H9 (cell line): ENCODE results near the gene HPCAL4. TPM values are rescaled to one million over a fixed set of nuclear protein-coding genes. Genes with fewer than 3 reads are reported as not detected.
A peak's percentile ranks its signal among the peaks of the same experiment; 100 is the strongest.

Experiments
- DNase-seq: peaks from one replicate; pipeline ENCODE4 v3.0.0-alpha.2; 2017
- H2AFZ ChIP-seq: one replicate; pipeline ENCODE4 v1.6.1; 2013; ENCODE audit warnings: mild to moderate bottlenecking, low read length, control low read depth, moderate library complexity
- H2AK5ac ChIP-seq: 2 replicates; pipeline ENCODE4 v1.6.1; 2013; ENCODE audit warnings: low read length, control low read depth, mixed read lengths; ENCODE audit not compliant: insufficient read length
- H2BK120ac ChIP-seq: one replicate; pipeline ENCODE4 v1.6.1; 2013; ENCODE audit warnings: low read depth, mild to moderate bottlenecking, low read length, control low read depth, inconsistent platforms; ENCODE audit not compliant: poor library complexity, severe bottlenecking
- H2BK12ac ChIP-seq: 2 replicates; pipeline ENCODE4 v1.6.1; 2013; ENCODE audit warnings: low read length, control low read depth, mixed read lengths, low read depth; ENCODE audit not compliant: insufficient read length
- H2BK15ac ChIP-seq: 2 replicates; pipeline ENCODE4 v1.6.1; 2013; ENCODE audit warnings: low read depth, low read length, control low read depth
- H2BK20ac ChIP-seq: one replicate; pipeline ENCODE4 v1.6.1; 2013; ENCODE audit warnings: low read depth, mild to moderate bottlenecking, low read length, control low read depth, inconsistent platforms; ENCODE audit not compliant: poor library complexity, severe bottlenecking
- H2BK5ac ChIP-seq: 2 replicates; pipeline ENCODE4 v1.6.1; 2013; ENCODE audit warnings: low read length, control low read depth, mixed read lengths; ENCODE audit not compliant: insufficient read length
- H3K14ac ChIP-seq: 2 replicates; pipeline ENCODE4 v1.6.1; 2013; ENCODE audit warnings: low read length, control low read depth; ENCODE audit not compliant: insufficient read depth
- H3K18ac ChIP-seq: 2 replicates; pipeline ENCODE4 v1.6.1; 2013; ENCODE audit warnings: low read depth, mild to moderate bottlenecking, mixed read lengths, low read length, control low read depth; ENCODE audit not compliant: insufficient read length
- H3K23ac ChIP-seq: 2 replicates; pipeline ENCODE4 v1.6.1; 2013; ENCODE audit warnings: low read length, control low read depth, mixed read lengths, low read depth; ENCODE audit not compliant: insufficient read length
- H3K23me2 ChIP-seq: 2 replicates; pipeline ENCODE4 v1.6.1; 2013; ENCODE audit warnings: low read depth, mild to moderate bottlenecking, mixed read lengths, low read length, control low read depth; ENCODE audit not compliant: insufficient read length, poor library complexity, severe bottlenecking
- H3K27ac ChIP-seq: 2 replicates; pipeline ENCODE4 v1.5.1; 2013; ENCODE audit warnings: low read length, control low read depth, mixed read lengths, low read depth; ENCODE audit not compliant: insufficient read length
- H3K27me3 ChIP-seq: 2 replicates; pipeline ENCODE4 v1.6.1; 2013; ENCODE audit warnings: low read length, control low read depth, inconsistent platforms; ENCODE audit not compliant: insufficient read depth
- H3K4ac ChIP-seq: 2 replicates; pipeline ENCODE4 v1.6.1; 2013; ENCODE audit warnings: low read depth, mild to moderate bottlenecking, control low read depth, inconsistent platforms, low read length, moderate library complexity
- H3K4me1 ChIP-seq: 2 replicates; pipeline ENCODE4 v1.6.1; 2013; ENCODE audit warnings: low read length, control low read depth, inconsistent platforms; ENCODE audit not compliant: insufficient read depth
- H3K4me2 ChIP-seq: 2 replicates; pipeline ENCODE4 v1.6.1; 2013; ENCODE audit warnings: low read length, control low read depth, mixed read lengths; ENCODE audit not compliant: insufficient read length, insufficient read depth
- H3K56ac ChIP-seq: 2 replicates; pipeline ENCODE4 v1.6.1; 2013; ENCODE audit warnings: low read depth, mild to moderate bottlenecking, mixed read lengths, low read length, control low read depth; ENCODE audit not compliant: insufficient read length
- H3K79me1 ChIP-seq: 2 replicates; pipeline ENCODE4 v1.6.1; 2013; ENCODE audit warnings: low read depth, mild to moderate bottlenecking, moderate library complexity, low read length, control low read depth, inconsistent platforms; ENCODE audit not compliant: insufficient read depth, poor library complexity, severe bottlenecking
- H3K79me2 ChIP-seq: 2 replicates; pipeline ENCODE4 v1.6.1; 2013; ENCODE audit warnings: low read length, control low read depth, inconsistent platforms; ENCODE audit not compliant: insufficient read depth
- H3K9ac ChIP-seq: 2 replicates; pipeline ENCODE4 v1.6.1; 2013; ENCODE audit warnings: low read length, control low read depth, mixed read lengths; ENCODE audit not compliant: insufficient read length; ENCODE audit errors: extremely low read depth
- H3K9me3 ChIP-seq: one replicate; pipeline ENCODE4 v1.6.1; 2013; ENCODE audit warnings: low read depth, low read length, inconsistent platforms; ENCODE audit not compliant: control insufficient read depth
- H3T11ph ChIP-seq: one replicate; pipeline ENCODE4 v1.6.1; 2013; ENCODE audit warnings: mild to moderate bottlenecking, low read length, control low read depth, inconsistent platforms
- H4K20me1 ChIP-seq: one replicate; pipeline ENCODE4 v1.6.1; 2013; ENCODE audit not compliant: control insufficient read depth, insufficient read length, insufficient read depth
- H4K5ac ChIP-seq: 2 replicates; pipeline ENCODE4 v1.6.1; 2013; ENCODE audit warnings: low read depth, mild to moderate bottlenecking, mixed read lengths, low read length, control low read depth; ENCODE audit not compliant: insufficient read length
- H4K8ac ChIP-seq: replicated peaks from 2 replicates; pipeline ENCODE4 v1.6.1; 2013; ENCODE audit warnings: low read length, control low read depth, mixed read lengths, low read depth; ENCODE audit not compliant: insufficient read length
- H4K91ac ChIP-seq: 2 replicates; pipeline ENCODE4 v1.6.1; 2013; ENCODE audit warnings: low read depth, mild to moderate bottlenecking, moderate library complexity, mixed read lengths, low read length, control low read depth; ENCODE audit not compliant: insufficient read length
- H3K27ac Mint-ChIP-seq, 3 experiments: 2 replicates in 2 of 3; 3 replicates in 1 of 3; pipeline ENCODE4 v1.8.0; 2020 to 2021; ENCODE audit warnings: mixed read lengths in 3 of 3, mild to moderate bottlenecking in 1 of 3, moderate library complexity in 1 of 3
- H3K27me3 Mint-ChIP-seq: 2 replicates; pipeline ENCODE4 v1.8.0; 2021; ENCODE audit warnings: low read depth, mild to moderate bottlenecking, moderate library complexity, mixed read lengths
- H3K36me3 Mint-ChIP-seq, 3 experiments: 2 replicates in 2 of 3; 3 replicates in 1 of 3; pipeline ENCODE4 v1.8.0; 2020 to 2021; ENCODE audit warnings: low read depth in 3 of 3, mixed read lengths in 3 of 3; ENCODE audit not compliant: insufficient read depth in 1 of 3
- H3K4me1 Mint-ChIP-seq, 2 experiments: 2 replicates each; pipeline ENCODE4 v1.8.0; 2020; ENCODE audit warnings: mixed read lengths in 2 of 2
- H3K4me3 Mint-ChIP-seq, 2 experiments: 2 replicates in 1 of 2; 3 replicates in 1 of 2; pipeline ENCODE4 v1.8.0; 2020 to 2021; ENCODE audit warnings: mild to moderate bottlenecking in 2 of 2, mixed read lengths in 2 of 2, moderate library complexity in 1 of 2
- H3K9me3 Mint-ChIP-seq, 2 experiments: 2 replicates in 1 of 2; 3 replicates in 1 of 2; pipeline ENCODE4 v1.8.0; 2020; ENCODE audit warnings: mild to moderate bottlenecking in 2 of 2, mixed read lengths in 2 of 2, moderate library complexity in 1 of 2
- CTCF ChIP-seq: fragments of 200-600 bp; sonication (generic); conservative IDR thresholded peaks from 3 replicates; pipeline ENCODE4 v1.8.0; 2021; ENCODE audit warnings: antibody characterized with exemption, mild to moderate bottlenecking
- WGBS: extraction: QIAGEN DNeasy Blood & Tissue Kit; methylation state at CpG from one replicate; pipeline ENCODE4 v1.1.7; 2013; ENCODE audit warnings: missing lambda C conversion rate, low lambda C conversion rate, mixed read lengths; ENCODE audit not compliant: insufficient read length; ENCODE audit errors: extremely low coverage; 5-methylcytosine and 5-hydroxymethylcytosine counted together
- total RNA-seq: library from RNA; stranded (reverse); gene quantifications from 2 replicates; pipeline ENCODE4 v1.2.1, GENCODE V29; 2021

The HPCAL4 gene
- total RNA-seq, 1 experiment from 2014 or later, result 0.15 TPM

DNA sequence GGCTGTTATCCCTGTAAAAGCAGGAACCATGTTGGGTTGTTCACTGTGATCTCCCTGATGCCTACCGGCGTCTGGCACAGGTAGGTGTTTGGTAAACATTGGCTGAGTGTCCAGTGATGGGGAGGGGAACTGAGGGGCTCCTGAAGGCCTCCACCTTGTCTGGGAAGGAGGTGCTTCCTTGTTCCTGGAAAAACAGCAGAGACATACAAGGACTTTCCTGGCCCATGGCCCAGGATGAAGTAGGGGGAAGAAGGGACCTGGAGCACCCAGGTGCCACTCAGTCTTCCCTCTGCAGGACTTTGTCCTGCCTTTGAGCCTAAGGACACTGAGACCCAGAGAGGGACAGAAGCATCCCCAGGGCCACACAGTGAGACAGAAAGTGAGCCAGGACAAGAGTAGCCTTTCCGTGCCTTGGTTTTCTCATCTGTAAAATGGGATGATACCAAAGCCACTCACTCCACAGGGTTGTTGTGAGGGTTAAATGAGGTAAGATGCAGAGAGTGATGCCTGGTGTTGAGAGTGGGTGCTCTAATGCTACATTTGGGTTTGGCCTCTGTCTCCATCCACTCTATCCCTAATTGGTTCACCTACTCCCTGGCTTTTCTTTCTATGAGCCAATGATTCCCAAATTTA, 45.7 kb downstream of the HPCAL4 start:
- no CpG with 5 or more reads among the region's 3 CpGs for WGBS
- no peak overlapping the region for H2BK5ac ChIP-seq
- no peak overlapping the region for H3K9ac ChIP-seq
- H3K23ac ChIP-seq, result no peak overlapping the region
- no peak overlapping the region for H4K8ac ChIP-seq
- no peaks in the 10 kb centered on the region for H4K20me1 ChIP-seq
- no peak overlapping the region for H3K18ac ChIP-seq
- Mint-ChIP-seq H3K27me3 (peaks cover 83% of the 10 kb centered on the region), H3K4me3 (no peak overlapping the region), H3K4me1 (peaks cover 5 to 17% of the 10 kb centered on the region in 2 experiments; a peak in 3 of 4 replicates), H3K9me3 (no peaks in the 10 kb centered on the region), H3K36me3 (no peaks in the 10 kb centered on the region), H3K27ac (peak overlapping the region in 1 of 3 experiments; percentile 94; a peak in 1 of 7 replicates)
- no peak overlapping the region for H3K56ac ChIP-seq
- H2BK15ac ChIP-seq, result no peak overlapping the region
- no peaks in the 10 kb centered on the region for H3K79me2 ChIP-seq
- no peaks in the 10 kb centered on the region for H3K79me1 ChIP-seq
- no peak overlapping the region for H2AFZ ChIP-seq
- no peak overlapping the region for H3K27ac ChIP-seq
- H3K4me2 ChIP-seq, result no peak overlapping the region
- no peak overlapping the region for H4K5ac ChIP-seq
- H3T11ph ChIP-seq, result no peak overlapping the region
- no peaks in the 10 kb centered on the region; the same call in 1 of the 2 replicates for H3K27me3 ChIP-seq
- no peaks in the 10 kb centered on the region for H3K23me2 ChIP-seq
- H2BK120ac ChIP-seq, result no peak overlapping the region
- H4K91ac ChIP-seq, result no peak overlapping the region
- no peak overlapping the region for H2BK12ac ChIP-seq
- no peak for TF ChIP-seq CTCF
- no peak overlapping the region for H3K14ac ChIP-seq
- no peak overlapping the region for H2BK20ac ChIP-seq
- DNase-seq, result no peak
- no peak overlapping the region for H3K4ac ChIP-seq
- no peaks in the 10 kb centered on the region for H3K4me1 ChIP-seq
- H3K9me3 ChIP-seq, result no peaks in the 10 kb centered on the region
- no peak overlapping the region for H2AK5ac ChIP-seq
